CD4-positive, alpha-beta T cell treated with Interleukin-15 for 4 hours (primary cell): ENCODE measurements around the gene UQCC2.

Experiments
- DNase-seq: peaks from one replicate; pipeline ENCODE4 v3.0.0-alpha.2; 2020; ENCODE audit warnings: low spot score

The UQCC2 gene

DNA sequence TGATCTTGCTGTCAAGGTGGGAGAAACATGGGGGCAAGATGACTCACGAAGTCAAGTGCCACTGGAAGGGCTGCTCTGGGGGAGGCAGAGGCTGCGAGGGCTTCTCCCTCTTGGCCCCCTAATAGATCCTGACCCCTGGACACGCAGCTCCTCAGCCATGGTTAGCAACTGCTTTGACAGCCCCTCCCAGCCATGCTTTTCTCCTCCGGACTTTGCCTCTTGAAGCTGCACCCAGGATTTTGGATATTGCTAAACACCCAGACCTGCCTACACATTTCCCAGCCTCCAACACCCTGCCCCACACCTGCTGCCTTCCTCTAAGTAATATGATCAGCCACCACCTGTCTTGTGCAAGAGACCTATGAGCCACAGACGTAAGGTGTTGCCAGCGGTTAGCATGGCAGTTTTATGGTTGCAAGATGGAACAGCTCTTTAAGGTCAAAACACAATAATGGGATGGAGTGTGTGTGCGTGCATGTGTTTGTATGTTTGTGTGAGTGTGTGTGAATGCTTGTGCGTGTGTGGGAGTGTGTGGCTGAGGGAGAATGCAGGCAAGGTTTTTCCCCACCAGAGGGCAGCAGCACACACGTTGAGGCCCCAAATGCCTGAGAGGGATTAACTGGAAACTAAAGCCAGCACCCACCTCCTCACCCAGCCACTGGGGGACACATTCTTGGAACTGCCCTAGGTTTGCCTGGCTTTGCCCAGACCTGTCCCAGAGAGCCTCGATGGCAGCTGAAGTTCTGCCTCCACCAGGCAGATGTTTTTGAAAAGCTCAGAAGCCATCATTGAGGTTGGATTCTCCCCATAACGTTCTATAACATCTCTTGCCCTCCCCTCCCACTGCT, 32.7 kb upstream of the UQCC2 start:
- peak; percentile 71 for DNase-seq

- DNase-seq: no peak
These were observed 31.3 kb upstream of the UQCC2 start for GRCh38 chr6:33742837-33743236.

DNA sequence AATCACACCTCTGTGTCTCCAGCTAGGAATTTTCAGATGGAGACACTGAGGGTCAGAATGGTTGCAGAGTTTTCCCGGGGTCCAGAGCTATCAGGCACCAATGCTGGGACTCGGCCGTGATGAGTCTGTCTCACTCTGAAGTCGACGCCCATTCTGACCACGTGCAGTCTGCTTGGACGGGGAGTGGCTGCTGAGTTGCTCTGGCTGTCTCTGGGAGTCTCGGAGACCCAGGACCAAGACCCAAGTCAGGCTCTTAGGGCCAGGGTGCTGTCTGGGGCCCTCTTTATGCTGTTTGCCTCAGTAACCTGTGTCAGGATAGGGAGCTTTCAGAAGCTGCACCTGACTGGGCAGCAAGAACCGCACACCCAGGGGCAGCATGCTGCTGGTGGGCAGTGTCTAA, 30.6 kb upstream of the UQCC2 start:
- DNase-seq: no peak

DNA sequence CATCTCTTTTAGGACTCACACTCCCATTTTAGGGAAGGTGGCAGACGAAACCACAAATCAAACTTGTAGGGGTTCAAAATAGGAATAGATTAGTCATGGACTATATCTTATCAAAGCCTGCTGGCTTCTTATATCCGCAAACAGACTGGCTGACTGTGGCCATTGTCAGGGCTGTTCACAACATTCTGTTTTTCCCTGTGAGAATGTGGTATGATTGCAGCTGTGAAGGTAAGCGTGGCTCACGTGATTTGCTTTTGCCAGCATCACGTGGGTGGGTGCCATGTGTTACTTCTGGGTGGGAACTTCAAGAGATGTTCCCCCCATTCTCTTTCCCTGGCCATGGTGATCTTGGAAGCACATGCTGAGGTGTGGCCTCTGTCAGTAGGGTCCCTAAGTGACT, 29.3 kb upstream of the UQCC2 start:
- no peak for DNase-seq

- no peak for DNase-seq
These were observed 28.7 kb upstream of the UQCC2 start for GRCh38 chr6:33740204-33740608.

- no peak for DNase-seq
These were observed 28.1 kb upstream of the UQCC2 start for GRCh38 chr6:33739571-33739970.

DNA sequence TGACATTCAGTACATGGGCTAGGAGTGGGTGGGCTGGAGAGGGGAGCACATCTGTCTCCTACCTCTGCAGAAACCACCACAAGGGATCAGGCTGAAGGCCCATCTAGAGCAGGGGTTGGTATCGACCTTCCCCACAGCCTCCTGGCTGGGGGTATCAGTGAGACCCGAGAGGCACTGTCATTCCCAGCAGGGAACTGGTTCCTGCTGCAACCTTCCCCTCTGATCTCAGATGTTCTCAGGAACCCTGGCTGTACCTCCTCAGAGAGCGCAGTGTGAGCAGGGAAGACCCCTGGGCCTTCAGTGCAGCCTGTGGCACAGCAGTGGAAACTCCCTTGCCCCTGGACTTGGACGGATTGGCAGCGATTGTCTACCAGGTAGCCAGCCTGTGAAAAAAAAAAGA, 27.4 kb upstream of the UQCC2 start:
- DNase-seq: no peak

- no peak for DNase-seq
These were observed 26.7 kb upstream of the UQCC2 start for GRCh38 chr6:33738153-33738552.

GRCh38 chr6:33737267-33738026, 25.9 kb upstream of the UQCC2 start:
- no peak for DNase-seq

DNA sequence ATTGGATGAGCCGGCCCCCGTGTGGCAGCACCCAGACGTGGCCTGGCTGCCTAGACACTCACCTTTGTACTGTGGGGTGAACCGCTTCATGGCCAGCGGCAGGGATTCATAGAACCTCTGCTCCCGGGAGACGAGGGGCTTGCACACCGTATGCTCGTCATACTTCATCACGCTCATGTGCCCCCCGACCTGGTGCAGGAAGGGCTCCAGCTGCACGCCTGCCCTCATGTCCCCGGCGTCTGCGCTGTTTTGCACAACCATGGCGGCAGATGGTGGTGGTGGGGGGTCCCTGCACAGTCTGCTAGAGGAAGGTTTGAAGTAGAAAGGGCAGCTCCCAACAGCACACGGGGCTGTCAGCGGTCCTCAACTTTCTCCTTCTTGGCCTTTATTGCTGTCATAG, 23.7 kb upstream of the UQCC2 start:
- no peak for DNase-seq

- no peak for DNase-seq
These were observed 22.2 kb upstream of the UQCC2 start for GRCh38 chr6:33733709-33734007.

DNA sequence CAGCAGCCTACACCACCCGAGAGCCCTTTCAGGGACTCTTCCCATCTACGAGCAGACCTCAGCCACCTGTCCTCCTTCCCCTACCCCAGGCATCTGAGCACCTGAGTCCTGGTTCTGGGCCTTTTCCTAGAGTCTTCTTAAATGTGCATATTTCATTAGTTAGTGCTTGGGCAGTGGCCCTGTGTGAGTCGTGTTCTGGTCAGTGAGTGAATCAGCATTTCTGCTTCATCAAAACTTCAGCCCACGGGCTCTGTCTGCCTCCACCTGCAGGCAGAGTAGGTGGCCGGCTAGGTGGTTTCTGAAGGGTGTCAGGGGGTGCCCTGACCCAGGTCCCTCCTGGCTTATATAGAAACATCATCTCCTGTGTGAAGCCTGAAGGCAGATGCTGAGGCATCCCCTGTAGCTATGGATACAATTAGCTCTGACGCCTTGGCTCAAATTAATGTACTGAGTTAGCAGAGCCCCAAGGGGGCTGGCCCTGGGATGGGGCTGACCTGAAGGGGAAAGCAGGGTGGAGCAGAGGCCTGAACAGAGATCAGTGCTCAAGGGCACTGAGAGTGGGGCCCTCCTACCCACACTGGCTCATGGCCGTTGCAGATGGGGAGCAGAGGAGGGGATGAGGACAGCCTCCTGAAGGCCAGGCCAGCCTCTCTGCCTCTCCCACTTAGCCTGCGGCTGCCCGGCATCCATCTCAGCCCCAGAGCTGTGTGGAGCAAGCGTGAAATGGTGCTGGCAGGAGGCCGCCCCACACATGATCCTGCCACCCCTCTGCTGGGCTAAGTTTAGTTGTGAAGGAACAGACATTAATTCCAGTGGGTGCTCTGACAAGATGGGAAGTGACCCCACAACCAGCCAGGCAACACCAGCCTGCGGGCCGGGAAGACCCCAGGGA, 21.6 kb upstream of the UQCC2 start:
- DNase-seq: no peak

- no peak for DNase-seq
These were observed 20.9 kb upstream of the UQCC2 start for GRCh38 chr6:33732385-33732784.

- no peak for DNase-seq
These were observed 20.3 kb upstream of the UQCC2 start for GRCh38 chr6:33731751-33732282.

DNA sequence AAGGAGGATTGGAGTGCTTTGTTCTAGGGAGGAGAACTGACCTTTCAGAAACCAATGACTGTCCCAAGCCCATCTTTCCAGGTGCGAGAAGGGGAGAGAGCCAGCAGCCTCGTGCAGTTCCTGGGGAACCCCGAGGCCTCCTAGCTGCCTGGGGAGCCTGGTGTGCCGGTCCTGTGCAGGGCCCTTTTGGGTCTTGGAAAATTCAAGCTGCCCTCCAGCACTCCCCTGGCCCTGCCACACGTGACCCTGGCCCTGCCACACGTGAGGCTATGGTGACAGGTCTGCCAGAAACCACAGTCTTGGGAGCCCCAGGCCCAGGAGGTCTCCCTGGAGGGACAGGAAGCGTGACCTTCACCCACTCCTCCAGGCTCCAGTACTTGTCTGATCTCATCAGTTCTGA, 19.5 kb upstream of the UQCC2 start:
- DNase-seq: no peak

DNA sequence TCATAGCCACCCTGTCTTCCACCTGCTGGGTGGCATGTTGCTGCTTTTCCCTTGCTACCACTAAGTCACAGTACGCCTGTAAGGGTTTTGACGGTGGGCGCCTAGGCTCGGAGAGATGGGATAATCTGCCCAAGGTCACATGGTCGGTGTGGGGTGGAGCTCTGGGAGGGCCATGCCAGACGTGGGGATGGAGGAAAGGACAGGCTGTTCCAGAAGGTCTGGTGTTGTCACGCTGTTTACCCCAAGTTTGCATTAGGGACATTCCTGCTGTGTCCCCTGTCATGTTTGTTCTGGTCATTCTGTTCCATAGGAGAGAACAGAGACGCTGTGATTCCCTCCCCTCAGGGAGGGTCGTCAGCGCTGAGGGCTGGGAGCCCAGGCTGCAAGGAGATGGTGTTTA, 19.1 kb upstream of the UQCC2 start:
- no peak for DNase-seq

DNA sequence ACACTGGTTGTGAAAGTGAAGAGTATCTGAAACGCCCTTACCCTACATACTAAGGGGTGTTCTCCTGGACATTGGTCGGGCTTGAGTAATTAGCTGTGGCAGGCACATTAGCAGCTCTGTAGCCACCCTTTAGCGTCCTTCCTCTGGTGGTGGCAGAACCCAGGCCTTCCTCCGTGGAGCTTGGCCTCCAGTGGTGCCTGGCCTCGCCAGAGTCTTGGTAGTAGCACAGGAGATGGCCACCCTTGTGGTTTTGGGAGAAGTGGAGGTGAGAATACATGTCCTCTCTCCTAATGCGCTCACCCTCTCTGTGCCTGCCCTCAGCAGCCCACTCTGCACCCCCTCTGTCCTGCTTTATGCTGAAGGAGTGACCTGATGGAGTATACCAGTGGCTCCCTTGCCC, 17.6 kb upstream of the UQCC2 start:
- DNase-seq: no peak

- no peak for DNase-seq
These were observed 16.9 kb upstream of the UQCC2 start for GRCh38 chr6:33728438-33728837.

DNA sequence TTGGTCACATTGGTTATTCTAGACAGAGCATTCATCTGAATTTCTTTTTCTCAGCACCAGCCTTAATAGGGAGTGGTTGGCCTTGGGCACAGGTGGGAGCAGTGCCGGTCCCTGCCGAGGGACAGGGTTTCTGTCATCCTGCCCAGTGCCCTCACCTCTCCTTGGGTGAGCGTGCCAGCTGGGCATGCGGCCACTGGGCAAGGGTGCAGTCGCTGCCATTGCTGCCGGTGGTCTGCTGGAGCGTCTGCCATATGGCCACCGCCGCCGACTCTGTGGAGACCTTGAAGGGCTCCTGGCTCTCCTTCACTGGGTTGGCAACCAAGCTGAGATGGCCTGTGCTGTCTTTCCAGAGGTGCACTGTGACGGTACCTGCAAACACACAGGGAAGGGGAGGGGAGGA, 16.4 kb upstream of the UQCC2 start:
- no peak for DNase-seq

GRCh38 chr6:33727126-33727525, 15.6 kb upstream of the UQCC2 start:
- no peak for DNase-seq

DNA sequence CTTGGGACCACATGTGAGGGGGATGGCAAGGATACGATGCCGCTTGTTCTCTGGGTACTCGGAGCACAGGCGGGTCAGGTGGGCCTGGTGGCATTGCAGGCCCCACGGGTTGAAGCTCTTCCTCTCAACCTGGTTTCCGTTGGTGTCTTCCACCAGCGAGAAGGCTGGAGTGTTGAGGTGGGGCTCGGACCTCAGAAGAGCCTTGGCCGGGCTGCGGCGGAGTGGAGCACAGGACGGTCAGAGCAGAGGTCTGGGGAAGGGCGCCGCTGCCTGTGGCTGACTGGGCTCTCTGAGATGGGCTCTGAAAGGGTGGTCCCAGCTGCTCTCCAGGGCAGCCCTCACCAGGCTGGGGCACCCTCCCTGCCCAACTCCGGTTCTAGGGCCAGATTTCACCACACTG, 15.2 kb upstream of the UQCC2 start:
- no peak for DNase-seq

DNA sequence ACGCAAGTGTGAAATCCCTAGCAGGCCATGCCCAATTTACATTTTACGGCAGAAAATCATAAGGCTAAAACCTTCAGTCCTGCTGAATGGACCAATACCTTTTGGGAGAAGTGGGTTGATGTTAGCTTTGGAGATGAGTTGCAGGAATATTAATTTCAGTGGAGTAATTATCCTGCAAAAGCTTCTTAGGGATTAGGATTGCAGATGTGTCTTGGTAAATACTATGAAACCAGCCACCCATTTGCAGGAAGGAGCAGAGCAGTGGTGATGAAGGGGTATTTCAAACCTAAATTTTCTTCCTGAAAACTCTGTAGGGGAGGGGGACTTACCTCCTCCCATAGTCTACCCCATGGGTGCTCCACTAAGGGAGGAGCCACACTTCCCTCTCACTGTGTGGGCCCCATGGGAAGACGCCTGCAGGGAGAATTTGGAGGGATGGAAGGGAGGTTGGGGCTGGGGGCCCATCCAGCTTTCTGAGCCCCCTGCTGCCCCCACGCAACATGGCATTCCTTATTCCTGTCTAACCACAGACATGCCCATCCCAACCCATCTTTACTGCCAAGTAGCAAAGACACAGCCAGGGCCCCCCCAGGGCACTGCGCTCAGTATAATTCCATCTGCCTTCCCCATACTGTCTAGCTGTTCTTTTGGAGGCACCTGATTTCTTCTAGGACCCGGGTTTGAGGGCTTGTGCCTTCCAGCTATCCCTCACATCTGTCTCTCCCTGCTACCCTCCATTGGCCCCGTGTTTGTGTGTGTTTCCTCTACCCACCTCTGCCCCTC, 14.6 kb upstream of the UQCC2 start:
- DNase-seq: no peak
